ENCODE results near the gene DCDC1.

DNA sequence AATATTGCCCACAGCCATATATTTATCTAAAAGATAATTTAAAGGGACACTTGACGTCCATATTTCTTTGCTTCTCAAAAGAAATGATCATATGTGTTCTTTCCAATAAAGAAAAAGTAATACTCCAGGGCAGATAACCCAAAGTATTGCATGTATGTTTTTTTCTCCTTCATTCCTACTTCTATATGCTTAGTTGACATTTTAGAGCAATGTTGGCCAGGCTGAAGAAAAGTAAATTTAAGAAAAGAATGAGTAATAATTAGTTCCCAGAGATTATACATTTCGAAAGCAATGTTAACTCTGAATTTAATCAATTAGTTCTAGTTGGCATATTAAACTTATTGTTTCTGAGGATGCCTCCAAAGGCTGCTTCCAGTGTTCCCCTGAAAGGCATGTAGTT, 48.3 kb upstream of the DCDC1 start:
- TF ChIP-seq POLR2AphosphoS5 (IDR thresholded peaks at IDR 0.05; ENCODE audit: borderline replicate concordance, low read depth, low read length) (no peak), EZH2 (IDR thresholded peaks at IDR 0.05) (no peak), FOXP2 (optimal IDR thresholded peaks at IDR 0.05; ENCODE audit: control extremely low read depth, extremely low read length, insufficient read depth) (no peak)

All from SK-N-MC (cell line).